Activated T-helper 9 cell treated with anti-CD3 and anti-CD28 coated beads, Interleukin-2, amount 50 U/mL, for 16 hours (primary cell): ENCODE measurements around the gene IQUB.
"Not testable (repeated sequence)": the region's sequence is repeated elsewhere in the genome, so short reads cannot be mapped to it uniquely, and the experiment has no call there.

ENCODE experiments used
- DNase-seq: peaks from one replicate; pipeline ENCODE4 v3.0.0-alpha.2; 2020; ENCODE audit warnings: low read depth

The IQUB gene

DNA sequence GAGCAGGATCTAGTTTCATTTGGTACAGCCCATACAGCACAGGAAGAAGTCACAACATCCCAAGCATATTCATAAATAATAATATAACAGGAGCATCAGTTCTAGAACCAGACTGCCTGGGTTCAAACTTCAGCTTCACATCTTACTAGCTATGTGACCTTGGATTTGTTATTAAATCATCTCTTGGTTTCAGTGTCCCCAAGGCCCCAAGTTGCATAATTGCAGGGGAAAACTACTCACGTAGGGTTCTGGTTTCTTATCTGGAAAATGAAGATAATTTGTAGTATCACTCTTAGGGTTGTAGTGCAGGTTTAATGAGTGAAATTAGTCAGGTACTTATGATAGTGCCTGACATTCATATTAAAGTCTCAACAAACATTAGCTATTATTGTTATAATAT, 5.5 kb upstream of the IQUB start:
- DNase-seq, result no peak

DNA sequence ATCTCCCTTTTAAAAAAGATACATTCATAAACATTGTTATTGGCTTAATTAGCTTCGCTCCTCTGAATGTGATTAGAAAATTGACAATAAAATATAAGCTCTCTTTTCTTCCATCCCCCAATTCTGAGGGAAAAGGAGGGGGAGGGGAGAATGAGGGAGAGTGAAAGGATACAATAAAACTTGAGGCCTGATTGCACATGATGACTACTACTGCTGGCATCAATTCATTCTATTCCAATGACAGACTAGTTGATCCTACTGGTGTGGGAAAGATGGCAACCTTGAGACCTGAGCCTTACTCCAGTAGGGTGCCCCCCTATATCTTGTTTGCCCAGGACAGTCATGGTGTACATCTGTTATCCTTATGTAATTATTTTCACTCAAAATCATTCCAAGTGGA, 4.5 kb upstream of the IQUB start:
- no peak for DNase-seq

DNA sequence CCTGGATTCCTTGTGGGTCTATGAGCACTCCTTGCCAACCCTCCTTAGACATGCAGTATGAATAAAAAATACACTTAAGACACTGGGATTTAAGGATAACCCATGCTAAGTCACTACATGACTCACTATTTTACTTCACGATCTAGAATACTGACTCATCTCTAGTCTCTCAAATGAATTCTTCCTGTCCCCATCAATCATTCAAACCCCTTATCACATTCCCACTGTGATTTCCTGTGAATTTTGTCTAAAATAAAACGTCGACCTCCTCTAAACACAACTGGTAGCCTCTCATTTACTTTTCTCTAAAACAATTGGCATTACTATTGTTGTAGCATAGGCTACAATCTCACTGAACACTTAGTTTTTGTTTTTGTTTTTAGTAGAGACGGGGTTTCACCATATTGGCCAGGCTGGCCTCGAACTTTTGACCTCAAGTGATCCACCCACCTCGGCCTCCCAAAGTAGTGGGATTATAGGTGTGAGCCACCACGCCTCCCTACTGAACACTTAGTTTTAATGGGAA, 3.9 kb upstream of the IQUB start:
- DNase-seq, result no peak

DNA sequence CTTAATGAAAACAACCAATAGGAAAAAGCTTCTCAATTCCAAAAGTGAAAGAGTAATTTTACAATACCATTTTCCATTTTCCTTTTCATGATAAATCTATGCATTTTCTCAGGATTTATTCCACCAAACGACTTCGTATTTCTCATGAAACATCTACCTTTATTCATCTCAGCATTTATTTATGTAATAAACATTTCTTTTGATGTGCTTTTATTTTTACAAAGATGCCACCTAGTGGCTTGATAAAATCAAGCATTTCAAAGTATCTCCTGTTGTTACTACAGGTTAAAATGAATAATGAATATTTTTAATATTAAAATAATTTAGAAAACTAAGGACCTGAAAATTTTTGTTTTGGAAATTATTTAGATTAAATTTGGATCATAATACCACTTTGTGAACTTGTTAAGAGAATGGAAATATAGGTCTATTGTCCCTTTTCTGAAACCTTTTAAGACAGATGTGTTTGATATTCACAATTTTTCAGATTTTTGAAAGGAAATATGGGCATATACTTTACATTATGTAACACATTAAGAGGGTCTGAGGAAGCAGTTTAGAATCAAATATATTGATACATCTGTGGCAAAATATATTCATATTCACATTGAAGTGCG, 2.7 kb upstream of the IQUB start:
- DNase-seq, result no peak

DNA sequence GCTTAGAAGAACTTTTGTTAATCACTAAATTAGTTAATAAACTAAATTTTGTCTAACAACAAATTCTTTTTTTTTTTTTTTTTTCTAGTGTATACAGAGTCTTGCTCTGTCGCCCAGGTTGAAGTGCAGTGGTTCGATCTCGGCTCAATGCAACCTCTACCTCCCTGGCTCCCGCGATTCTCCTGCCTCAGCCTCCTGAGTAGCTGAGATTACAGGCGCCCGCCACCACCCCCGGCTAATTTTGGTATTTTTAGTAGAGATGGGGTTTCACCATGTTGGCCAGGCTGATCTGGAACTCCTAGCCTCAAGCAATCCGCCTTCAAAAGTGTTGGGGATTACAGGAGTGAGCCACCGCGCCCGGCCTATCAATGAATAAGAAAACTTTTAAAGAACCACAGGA, 1.1 kb upstream of the IQUB start:
- DNase-seq, result no peak

DNA sequence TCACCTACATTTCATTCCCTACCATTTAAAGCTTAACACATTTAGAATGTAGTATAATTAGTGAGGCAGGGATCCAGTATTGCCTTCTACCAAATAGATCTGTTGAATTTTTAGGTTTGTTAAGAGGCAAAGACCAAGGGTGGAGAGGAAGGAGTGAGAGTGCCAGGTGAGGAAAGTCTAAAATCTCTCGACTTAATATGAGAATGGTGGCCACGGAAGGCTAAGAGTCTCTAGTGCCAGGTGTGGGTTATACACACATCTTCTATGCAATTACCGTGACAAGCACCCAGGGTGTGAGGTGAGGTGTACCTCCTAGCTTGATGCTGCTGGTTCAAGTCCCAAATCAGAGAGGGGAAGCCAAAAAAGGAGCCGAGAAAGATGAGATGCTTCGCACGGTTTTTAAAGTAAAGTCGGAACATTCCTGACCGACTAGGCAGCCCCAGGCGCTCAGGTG, 439 bp downstream of the IQUB start:
- no peak for DNase-seq

DNA sequence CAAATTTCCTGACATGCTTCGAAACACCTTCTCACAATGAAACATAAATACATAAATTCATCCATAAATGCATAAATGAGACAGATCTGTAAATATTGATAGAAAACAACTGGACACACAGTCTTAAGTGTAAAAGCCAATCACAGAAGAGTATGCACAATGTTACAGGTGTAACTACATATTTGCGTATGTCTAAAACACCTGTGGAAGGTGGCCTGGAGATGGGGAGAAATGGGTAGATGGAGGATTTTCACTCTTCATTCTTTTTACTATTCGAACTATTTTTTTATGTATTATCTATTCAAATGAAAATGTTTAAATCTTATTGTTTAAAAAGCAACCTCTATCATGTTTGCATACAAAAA, 860 bp downstream of the IQUB start:
- no peak for DNase-seq

DNA sequence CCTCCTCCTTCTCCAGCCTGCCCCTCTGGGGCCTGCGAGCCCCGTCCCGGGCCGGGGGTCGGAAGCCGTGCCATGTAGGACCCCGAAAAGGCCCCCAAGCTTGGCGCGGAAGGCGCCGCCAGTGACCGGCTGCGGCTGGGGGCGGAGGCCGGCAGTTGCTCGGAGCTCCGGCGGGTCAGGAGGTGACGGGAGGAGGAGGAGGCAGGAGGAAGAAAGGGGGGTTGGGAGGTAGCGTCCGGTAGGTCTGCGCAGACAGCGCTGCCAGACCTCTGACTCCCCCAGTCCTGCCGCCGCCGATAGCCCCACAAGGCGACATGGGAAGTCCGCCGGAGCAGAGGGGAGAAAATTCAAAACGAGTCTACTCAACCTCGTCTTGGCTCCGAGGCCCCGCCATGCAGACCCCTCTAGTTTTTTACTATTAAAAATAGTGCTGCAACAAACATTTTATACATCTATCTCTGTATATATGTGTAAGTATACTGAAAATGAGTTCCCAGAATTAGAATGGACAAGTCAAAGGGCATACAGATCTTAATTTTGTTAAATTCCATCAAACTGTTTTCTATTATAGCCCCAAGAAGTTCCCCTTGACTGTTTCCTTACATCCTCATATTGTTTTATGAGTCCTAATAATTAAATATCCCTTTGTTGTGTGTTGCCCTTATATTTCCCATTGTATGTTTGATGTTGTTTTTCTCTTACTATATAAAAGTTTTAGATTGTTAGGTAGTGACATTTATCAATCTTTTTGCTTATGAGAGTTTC, 1.4 kb downstream of the IQUB start:
- DNase-seq, result not testable (repeated sequence)

DNA sequence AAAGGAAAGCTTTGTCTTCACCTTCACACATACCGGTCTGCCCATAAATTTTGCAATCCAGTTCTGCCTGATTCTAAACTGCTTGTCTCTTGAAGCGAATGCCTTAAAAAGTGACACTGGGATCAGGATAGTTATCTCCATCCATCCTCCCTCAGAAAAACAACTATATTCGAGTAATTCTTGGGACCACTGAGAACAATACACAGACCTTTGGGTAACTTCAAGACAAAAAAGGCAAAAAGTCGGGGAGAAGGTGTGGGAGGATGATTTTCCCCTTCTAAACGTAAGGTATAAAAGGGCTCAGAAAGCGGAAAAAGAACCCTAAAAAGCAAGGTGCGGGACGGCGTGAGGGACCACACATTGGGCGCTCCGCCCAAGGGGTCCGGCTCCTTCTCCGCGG, 2.1 kb downstream of the IQUB start:
- not testable (repeated sequence) for DNase-seq

DNA sequence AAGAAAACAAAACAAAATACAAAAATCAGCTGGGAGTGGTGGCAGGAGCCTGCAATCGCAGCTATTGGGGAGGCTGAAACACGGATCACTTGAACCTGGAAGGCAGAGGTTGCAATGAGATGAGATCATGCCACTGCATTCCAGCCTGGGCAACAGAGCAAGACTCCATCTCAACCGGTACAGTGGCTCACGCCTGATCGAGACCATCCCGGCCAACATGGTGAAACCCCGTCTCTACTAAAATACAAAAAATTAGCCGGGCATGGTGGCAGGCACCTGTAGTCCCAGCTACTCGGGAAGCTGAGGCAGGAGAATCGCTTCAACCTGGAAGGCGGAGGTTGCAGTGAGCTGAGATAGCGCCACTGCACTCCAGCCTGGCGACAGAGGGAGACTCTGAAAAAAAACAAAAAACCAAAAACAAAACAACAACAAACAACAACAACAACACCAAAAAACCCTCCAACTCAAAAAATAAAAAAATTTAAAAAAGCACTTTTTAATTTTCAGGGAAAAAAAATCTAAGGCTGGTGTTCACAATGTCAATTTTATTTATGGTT, 4.3 kb downstream of the IQUB start:
- not testable (repeated sequence) for DNase-seq

DNA sequence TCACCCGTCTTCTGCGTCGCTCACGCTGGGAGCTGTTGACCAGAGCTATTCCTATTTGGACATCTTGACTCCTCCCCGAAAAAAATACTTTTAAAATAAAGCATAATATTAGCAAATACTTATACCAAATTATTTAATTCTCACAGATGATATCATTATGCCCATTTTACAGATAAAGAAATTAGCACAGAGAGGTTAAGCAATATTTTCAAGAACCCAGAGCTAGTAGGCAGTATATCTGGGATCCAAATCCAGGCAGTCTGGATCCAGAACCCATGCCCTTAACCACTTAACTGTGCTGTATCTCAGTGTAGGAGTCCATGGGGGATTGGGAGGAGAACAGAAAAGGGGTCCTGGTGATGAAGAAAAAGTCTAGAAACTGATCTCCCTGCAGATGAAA, 6.1 kb downstream of the IQUB start:
- no peak for DNase-seq

DNA sequence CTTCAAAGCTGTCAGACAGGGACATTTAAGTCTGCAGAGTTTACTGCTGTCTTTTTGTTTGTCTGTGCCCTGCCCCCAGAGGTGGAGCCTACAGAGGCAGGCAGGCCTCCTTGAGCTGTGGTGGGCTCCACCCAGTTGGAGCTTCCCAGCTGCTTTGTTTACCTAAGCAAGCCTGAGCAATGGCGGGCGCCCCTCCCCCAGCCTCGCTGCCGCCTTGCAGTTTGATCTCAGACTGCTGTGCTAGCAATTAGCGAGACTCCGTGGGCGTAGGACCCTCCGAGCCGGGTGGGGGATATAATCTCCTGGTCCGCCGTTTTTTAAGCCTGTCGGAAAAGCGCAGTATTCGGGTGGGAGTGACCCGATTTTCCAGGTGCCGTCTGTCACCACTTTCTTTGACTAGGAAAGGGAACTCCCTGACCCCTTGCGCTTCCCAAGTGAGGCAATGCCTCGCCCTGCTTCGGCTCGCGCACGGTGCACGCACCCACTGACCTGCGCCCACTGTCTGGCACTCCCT, 6.6 kb downstream of the IQUB start:
- DNase-seq, result not testable (repeated sequence)

DNA sequence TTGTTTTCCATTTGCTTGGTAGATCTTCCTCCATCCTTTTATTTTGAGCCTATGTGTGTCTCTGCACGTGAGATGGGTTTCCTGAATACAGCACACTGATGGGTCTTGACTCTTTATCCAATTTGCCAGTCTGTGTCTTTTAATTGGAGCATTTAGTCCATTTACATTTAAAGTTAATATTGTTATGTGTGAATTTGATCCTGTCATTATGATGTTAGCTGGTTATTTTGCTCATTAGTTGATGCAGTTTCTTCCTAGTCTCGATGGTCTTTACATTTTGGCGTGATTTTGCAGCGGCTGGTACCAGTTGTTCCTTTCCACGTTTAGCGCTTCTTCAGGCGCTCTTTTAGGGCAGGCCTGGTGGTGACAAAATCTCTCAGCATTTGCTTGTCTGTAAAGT, 7.9 kb downstream of the IQUB start:
- not testable (repeated sequence) for DNase-seq

DNA sequence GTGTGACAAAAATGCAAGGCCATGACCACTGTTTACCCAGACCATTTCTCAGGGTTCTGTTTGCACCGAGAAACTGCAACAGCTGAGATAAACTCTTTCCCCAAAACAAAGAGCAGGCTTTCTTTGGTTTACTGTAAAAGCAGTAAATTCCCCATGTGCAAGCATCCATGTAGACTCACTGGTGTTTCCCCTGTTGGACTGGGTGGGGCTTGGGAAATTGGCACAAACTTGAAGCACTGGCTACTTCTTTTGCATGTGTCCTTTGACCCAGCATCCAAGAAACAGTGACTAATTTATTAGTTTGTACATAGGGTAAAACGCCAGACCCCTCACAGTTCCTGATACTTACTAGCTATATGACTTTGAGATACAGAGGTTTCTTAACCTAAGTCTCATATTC, 12.3 kb downstream of the IQUB start:
- no peak for DNase-seq

DNA sequence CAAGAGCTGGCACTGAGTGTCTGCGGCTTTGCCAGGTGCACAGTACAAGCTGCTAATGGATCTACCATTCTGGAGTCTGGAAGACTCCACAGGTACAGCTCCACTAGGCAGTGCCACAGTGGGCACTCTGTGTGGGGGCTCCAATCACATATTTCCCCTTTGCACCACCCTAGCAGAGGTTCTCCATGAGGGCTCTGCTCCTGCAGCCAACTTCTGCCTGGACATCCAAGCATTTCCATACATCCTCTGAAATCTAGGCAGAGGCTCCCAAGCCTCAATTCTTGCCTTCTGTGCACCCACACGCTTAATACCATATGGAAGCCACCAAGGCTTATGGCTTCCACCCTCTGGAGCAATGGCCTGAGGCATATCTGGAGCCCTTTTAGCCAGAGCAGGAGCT, 29.2 kb downstream of the IQUB start:
- DNase-seq, result no peak

DNA sequence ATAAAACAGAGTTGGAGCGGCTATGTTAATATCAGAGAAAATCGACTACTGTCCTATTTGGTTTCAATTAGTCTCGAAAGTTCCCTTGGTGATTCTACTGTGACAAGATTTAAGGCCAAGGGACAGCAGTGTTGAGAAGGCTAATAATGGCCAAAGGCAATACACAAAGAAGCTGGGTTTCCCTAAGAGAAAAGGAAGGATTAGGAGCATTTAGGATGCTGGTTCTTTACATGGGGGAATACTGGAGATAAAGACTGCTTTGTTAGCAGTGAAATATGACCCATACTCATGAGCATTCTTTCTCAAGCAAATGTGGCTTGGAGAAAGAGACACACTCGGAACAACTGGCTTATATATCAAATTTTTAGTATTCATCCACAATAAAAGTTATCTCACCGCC, 32.2 kb downstream of the IQUB start:
- DNase-seq, result no peak

DNA sequence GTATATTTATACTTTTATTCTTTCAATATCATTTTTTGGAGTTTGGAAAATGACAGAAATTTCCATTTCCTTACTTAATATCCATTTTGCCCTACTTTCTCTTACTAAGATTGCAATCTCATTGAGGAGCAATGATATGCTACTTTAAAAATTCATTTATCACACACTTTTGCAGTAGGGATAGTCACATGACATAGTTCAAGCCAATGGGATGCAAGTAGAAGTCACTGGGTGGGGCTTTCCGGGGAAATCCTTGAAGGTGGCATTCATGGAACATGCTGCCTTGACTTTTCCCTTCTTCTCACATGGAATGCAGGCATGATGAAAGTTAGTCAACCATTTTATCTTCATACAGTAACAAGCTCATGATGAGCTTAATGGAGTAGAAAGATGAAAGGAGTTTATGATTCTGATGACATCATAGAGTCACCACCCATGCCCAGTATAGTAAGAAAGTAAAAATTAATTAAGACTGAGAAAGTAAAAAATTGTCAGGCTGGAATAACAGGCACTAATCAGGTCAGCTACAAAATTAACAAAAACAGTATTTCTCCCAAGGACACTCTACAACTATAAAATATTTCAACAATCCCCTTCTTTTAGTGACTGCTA, 33.4 kb downstream of the IQUB start:
- DNase-seq, result no peak

DNA sequence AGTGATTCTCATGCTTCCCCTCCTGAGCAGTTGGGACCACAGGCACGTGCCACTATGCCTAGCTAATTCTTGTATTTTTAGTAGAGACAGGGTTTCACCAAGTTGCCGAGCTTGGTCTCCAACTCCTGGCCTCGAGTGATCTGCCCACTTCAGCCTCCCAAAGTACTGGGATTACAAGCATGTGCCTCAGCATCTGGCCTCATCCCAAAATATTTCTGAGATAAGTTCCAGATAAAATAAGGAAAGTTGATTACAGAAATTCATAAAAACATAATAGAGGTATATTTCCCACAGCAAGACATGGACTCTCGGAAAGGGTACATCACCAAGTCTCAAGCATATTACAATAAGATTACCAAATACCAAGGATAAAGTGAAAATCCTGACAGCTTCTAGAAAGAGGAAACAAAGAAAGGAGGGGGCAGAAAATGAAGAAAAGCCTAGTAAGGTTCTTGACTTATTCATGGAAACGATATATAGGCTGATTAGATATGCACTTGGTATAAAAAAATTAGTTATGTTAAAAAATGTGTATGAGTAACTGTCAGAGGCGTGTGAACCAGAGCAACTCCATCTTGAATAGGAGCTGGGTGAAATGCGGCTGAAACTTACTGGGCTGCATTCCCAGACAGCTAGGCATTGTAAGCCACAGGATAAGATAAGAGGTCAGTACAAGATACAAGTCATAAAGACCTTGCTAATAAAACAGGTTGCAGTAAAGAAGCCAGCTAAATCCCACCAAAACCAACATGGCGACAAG, 35.0 kb downstream of the IQUB start:
- DNase-seq, result no peak

DNA sequence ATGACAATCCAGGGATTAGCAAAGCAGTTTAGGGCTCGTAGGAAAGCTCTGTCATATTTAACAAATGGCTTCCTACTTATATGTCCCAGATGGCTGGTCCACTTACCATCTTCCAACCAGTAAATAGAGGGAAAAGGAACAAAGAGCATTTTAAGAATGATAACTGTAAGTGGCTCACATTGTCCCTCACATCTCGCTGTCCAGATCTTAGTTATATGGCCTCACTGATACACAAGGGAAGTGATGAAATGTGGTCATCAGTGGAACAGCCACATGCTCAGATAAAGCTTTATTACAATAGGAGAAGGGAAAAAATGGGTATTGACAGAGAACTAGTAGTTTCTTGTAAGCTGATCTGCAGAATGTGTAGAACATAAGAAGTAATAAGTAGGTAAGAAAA, 35.8 kb downstream of the IQUB start:
- DNase-seq, result no peak

DNA sequence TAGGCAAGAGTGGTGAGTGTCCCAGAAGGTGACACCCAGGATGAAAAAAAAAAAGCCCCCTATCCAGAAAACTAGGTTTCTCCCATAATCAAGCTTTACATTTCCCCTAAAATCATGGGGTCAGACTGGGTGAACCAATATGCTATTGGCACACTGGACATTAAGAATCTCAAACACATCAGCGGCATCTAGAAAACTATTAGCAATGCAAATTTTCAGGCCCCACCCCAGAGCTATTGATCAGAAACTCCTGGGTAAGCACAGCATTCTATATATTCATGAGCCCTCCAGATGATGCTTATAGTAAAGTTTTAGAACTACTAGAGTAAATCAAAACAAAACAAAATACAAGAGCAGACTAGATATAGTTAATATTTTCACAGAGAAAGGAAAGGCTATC, 36.4 kb downstream of the IQUB start:
- no peak for DNase-seq

DNA sequence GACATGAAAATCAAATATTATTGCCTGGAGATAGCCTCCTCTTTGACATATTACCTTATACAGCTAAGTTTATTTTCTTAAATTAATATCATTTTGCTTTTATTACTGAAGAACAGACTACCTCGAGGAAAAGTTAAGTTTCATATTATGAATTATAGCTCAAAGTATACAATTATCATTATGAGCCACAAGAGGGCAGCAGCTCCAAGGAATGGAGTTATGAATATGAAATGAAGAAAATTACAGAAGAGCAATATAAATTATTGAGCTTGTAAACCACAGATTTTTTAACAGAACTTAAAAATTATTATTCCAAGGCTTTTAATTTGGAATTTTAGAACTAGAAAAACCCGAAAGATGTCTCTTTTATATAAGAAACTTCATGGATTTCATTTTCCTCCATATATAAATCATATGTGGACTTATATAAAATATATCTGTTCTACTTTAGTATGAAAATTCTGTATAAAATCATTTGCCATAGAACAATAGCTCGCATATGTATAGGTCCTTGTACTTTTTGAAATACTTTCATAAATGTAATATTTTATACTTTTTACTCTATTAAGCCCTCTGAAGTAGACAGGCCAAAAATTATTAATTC, 40.1 kb downstream of the IQUB start:
- DNase-seq, result no peak

DNA sequence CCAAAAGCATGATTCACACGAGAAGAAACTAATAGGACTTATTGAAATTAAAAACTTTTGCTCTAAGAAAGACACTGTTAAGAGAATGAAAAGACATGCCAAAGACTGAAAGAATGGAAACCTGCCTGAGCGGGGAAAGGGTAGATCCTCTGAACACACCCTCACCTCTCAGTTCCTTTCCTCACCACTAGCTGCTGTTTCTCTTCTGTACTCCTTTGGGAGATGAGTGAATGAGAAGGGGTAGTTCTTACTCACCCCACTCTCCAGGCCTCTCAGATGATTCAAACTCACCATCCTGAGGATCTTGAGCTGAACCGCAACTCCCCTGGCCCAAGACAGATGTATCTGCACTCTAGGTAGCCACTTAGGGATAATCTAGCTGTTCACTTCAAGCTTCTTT, 41.9 kb downstream of the IQUB start:
- no peak for DNase-seq
